ENCODE data around the gene STYX.
"Not testable (repeated sequence)": the region's sequence is repeated elsewhere in the genome, so short reads cannot be mapped to it uniquely, and the experiment has no call there.

The STYX gene

GRCh38 chr14:52748647-52749292 lies 18.8 kb downstream of the STYX start:
- TF ChIP-seq CTCF (IDR thresholded peaks at IDR 0.05; ENCODE audit: borderline replicate concordance, insufficient read depth, low read depth, low read length), result no peak

GRCh38 chr14:52755607-52756316 lies 25.8 kb downstream of the STYX start:
- TF ChIP-seq CTCF (IDR thresholded peaks at IDR 0.05; ENCODE audit: borderline replicate concordance, insufficient read depth, low read depth, low read length), result no peak
- H3K4me3 ChIP-seq (ENCODE audit: low read depth, low read length), result no peak overlapping the region

More at GRCh38 chr14:52748647-52749292, 18.8 kb downstream of the STYX start:
- no peak overlapping the region for H3K4me3 ChIP-seq (ENCODE audit: low read depth, low read length)

GRCh38 chr14:52759145-52759544 lies 29.2 kb downstream of the STYX start:
- TF ChIP-seq CTCF (IDR thresholded peaks at IDR 0.05; ENCODE audit: borderline replicate concordance, insufficient read depth, low read depth, low read length), result no peak
- H3K4me3 ChIP-seq (ENCODE audit: low read depth, low read length), result no peak overlapping the region

GRCh38 chr14:52762923-52763322 lies 33.0 kb downstream of the STYX start:
- H3K4me3 ChIP-seq (ENCODE audit: low read depth, low read length), result not testable (repeated sequence)

GRCh38 chr14:52767058-52767833 lies 37.3 kb downstream of the STYX start:
- TF ChIP-seq CTCF (IDR thresholded peaks at IDR 0.05; ENCODE audit: borderline replicate concordance, insufficient read depth, low read depth, low read length), result no peak
- no peak overlapping the region for H3K4me3 ChIP-seq (ENCODE audit: low read depth, low read length)

- H3K4me3 ChIP-seq (ENCODE audit: low read depth, low read length), result no peak overlapping the region
- TF ChIP-seq CTCF (IDR thresholded peaks at IDR 0.05; ENCODE audit: borderline replicate concordance, insufficient read depth, low read depth, low read length), result no peak
These were observed 39.9 kb downstream of the STYX start for GRCh38 chr14:52769887-52770286.

GRCh38 chr14:52776816-52777215 lies 46.9 kb downstream of the STYX start:
- TF ChIP-seq CTCF (IDR thresholded peaks at IDR 0.05; ENCODE audit: borderline replicate concordance, insufficient read depth, low read depth, low read length), result no peak
- no peak overlapping the region for H3K4me3 ChIP-seq (ENCODE audit: low read depth, low read length)
